DOHH2 (cell line): ENCODE results near the gene HSPA9.

Experiments
- CTCF ChIP-seq: fragments of 200-600 bp; sonication (generic); IDR thresholded peaks from one replicate; pipeline ENCODE4 v1.5.1; 2014; ENCODE audit warnings: antibody characterized with exemption, mild to moderate bottlenecking, low read depth, low read length; ENCODE audit not compliant: poor library complexity, severe bottlenecking
- EZH2phosphoT487 ChIP-seq: fragments of 200-600 bp; sonication (generic); IDR thresholded peaks from 2 replicates; pipeline ENCODE4 v1.6.1; 2017; ENCODE audit warnings: borderline replicate concordance, mild to moderate bottlenecking, antibody characterized with exemption, low read length, moderate library complexity, mixed read lengths

DNA sequence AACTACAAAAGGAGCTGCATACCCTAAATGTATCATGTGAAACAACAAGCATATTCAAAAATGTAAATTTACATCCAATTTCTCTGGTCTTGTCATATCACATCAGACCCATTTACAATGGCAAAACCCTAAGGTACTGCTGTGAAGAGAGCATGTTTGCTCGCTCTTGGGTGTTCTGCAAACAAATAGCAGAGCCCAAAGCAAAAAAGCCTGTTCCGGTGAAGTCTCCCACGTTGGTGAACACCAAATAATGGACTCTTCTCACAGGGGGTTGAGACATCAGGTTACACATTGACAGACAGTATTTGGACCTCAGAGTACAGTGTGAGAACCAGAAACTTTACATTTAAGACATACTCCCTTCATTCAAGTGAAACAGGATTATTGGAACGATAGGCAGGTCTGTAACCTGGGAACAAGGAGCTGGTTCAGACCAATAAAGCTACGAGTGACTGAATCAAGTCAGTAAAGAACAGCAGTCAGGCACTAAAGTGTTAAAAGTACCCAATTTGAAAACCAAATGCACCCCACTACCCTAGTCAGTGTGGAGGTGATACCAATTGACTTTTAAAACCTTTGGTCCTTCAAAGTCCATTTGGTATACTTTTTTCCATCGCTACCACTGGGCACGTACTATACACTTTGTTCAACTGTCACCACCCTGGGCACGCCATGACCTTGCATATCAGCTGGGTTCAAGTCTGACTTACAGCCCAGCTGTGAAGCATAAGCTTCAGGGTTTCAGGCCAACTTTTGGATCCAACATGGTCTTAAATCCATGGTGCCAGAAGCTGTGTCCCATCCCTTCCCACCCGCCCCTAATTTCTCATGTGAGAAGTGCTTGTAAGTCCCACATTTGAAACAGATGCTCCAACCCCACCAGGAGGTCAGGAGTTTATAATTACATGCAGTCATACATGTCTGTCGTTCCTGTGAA lies 68.6 kb downstream of the HSPA9 start:
- TF ChIP-seq CTCF (no peak), EZH2phosphoT487 (no peak)
